Head of caudate nucleus (tissue), 42 donors: ENCODE data around the gene RPS4Y1.
"Not testable (repeated sequence)": the region's sequence is repeated elsewhere in the genome, so short reads cannot be mapped to it uniquely, and the experiment has no call there.

ENCODE experiments used
- DNase-seq, 42 donors: peaks; one replicate each; pipeline versions ENCODE4 v3.0.0 to v3.0.0-alpha.2; 2020 to 2021; ENCODE audit warnings: mixed read lengths in 7 of 42
- intact Hi-C: fragments of 100-400 bp; cut with DNase I; formaldehyde crosslinking; loops from one replicate; pipeline ENCODE4 v1.15.0; 2022

Gene RPS4Y1

GRCh38 chrY:2841471-2841893, at the start of gene RPS4Y1:
TSS of gene RPS4Y1 (plus strand) at chrY:2841602. CDS start at chrY:2841625, 23 bp downstream.
- peak in 15 of 42 donors; percentile 24 to 77 (median 40) for DNase-seq

GRCh38 chrY:2796977-2797523, 44.4 kb upstream of the RPS4Y1 start:
- no peak for DNase-seq
- intact Hi-C loops = no loop called here

More at GRCh38 chrY:2841471-2841893, at the start of gene RPS4Y1:
- intact Hi-C loops = no loop called here

- intact Hi-C loops = no loop called here
These were observed 43.4 kb upstream of the RPS4Y1 start for GRCh38 chrY:2797991-2798390.

GRCh38 chrY:2800246-2800645, 41.2 kb upstream of the RPS4Y1 start:
- DNase-seq = no peak

More at GRCh38 chrY:2797991-2798390, 43.4 kb upstream of the RPS4Y1 start:
- no peak for DNase-seq

GRCh38 chrY:2817146-2817896, 24.1 kb upstream of the RPS4Y1 start:
- intact Hi-C loops = not testable (repeated sequence)

More at GRCh38 chrY:2800246-2800645, 41.2 kb upstream of the RPS4Y1 start:
- intact Hi-C loops = no loop called here

GRCh38 chrY:2824471-2824870, 16.9 kb upstream of the RPS4Y1 start:
- DNase-seq = no peak
- intact Hi-C loops = no loop called here

More at GRCh38 chrY:2817146-2817896, 24.1 kb upstream of the RPS4Y1 start:
- DNase-seq = not testable (repeated sequence)

- intact Hi-C loops = no loop called here
These were observed 12.9 kb upstream of the RPS4Y1 start for GRCh38 chrY:2828497-2828896.

GRCh38 chrY:2835230-2835629, 6.2 kb upstream of the RPS4Y1 start:
- intact Hi-C loops = no loop called here
- DNase-seq = no peak

More at GRCh38 chrY:2828497-2828896, 12.9 kb upstream of the RPS4Y1 start:
- DNase-seq = no peak

- intact Hi-C loops = no loop called here
- DNase-seq = no peak
These were observed 4.3 kb upstream of the RPS4Y1 start for GRCh38 chrY:2837078-2837477.

- DNase-seq = no peak
- intact Hi-C loops = no loop called here
These were observed 3.5 kb upstream of the RPS4Y1 start for GRCh38 chrY:2837932-2838331.

GRCh38 chrY:2846791-2847190, 5.4 kb downstream of the RPS4Y1 start:
- intact Hi-C loops = no loop called here
- DNase-seq = no peak

GRCh38 chrY:2848384-2848783, 7.0 kb downstream of the RPS4Y1 start:
- DNase-seq = no peak
- intact Hi-C loops = no loop called here

- intact Hi-C loops = no loop called here
- DNase-seq = no peak
These were observed 8.0 kb downstream of the RPS4Y1 start for GRCh38 chrY:2849368-2849767.

GRCh38 chrY:2854145-2854774, 12.9 kb downstream of the RPS4Y1 start:
- DNase-seq = no peak
- intact Hi-C loops = no loop called here

GRCh38 chrY:2857068-2857467, 15.7 kb downstream of the RPS4Y1 start:
- DNase-seq = no peak
- intact Hi-C loops = no loop called here

GRCh38 chrY:2857686-2858085, 16.3 kb downstream of the RPS4Y1 start:
- intact Hi-C loops = no loop called here
- DNase-seq = no peak

- intact Hi-C loops = no loop called here
- no peak for DNase-seq
These were observed 18.4 kb downstream of the RPS4Y1 start for GRCh38 chrY:2859782-2860181.

GRCh38 chrY:2860511-2860910, 19.1 kb downstream of the RPS4Y1 start:
- intact Hi-C loops = no loop called here

GRCh38 chrY:2866581-2866980, 25.2 kb downstream of the RPS4Y1 start:
- no peak for DNase-seq
- intact Hi-C loops = no loop called here

More at GRCh38 chrY:2860511-2860910, 19.1 kb downstream of the RPS4Y1 start:
- no peak for DNase-seq

GRCh38 chrY:2867469-2867868, 26.1 kb downstream of the RPS4Y1 start:
- intact Hi-C loops = no loop called here
- peak in 5 of 42 donors; percentile 1 to 41 (median 13) for DNase-seq
